GM21576 (cell line): Measurements from ENCODE around the gene GBP6.
"Not testable (repeated sequence)": the region's sequence is repeated elsewhere in the genome, so short reads cannot be mapped to it uniquely, and the experiment has no call there.

Source experiments
- ATAC-seq: cut with Tn5 transposase; IDR thresholded peaks from one replicate; pipeline ENCODE4 v1.9.1; 2021; ENCODE audit warnings: mild to moderate bottlenecking, moderate library complexity; ENCODE audit not compliant: unreplicated experiment

GBP6 gene

GRCh38 chr1:89363638-89364536 is at the start of gene GBP6:
GBP6 (plus strand) TSS chr1:89364059; CDS start chr1:89368552, 4,493 bp downstream.
- ATAC-seq = peak; percentile 26

GRCh38 chr1:89322402-89322801 is 41.5 kb upstream of the GBP6 start:
- ATAC-seq = no peak

GRCh38 chr1:89331890-89332289 is 32.0 kb upstream of the GBP6 start:
- no peak for ATAC-seq

GRCh38 chr1:89332461-89332860 is 31.4 kb upstream of the GBP6 start:
- ATAC-seq = no peak

GRCh38 chr1:89335486-89335885 is 28.4 kb upstream of the GBP6 start:
- ATAC-seq = no peak

GRCh38 chr1:89337903-89338302 is 26.0 kb upstream of the GBP6 start:
- ATAC-seq = no peak

- no peak for ATAC-seq
Measured at GRCh38 chr1:89339039-89339438, 24.8 kb upstream of the GBP6 start.

GRCh38 chr1:89345479-89345878 is 18.4 kb upstream of the GBP6 start:
- not testable (repeated sequence) for ATAC-seq

- no peak for ATAC-seq
Measured at GRCh38 chr1:89347296-89347695, 16.6 kb upstream of the GBP6 start.

- no peak for ATAC-seq
Measured at GRCh38 chr1:89350298-89350697, 13.6 kb upstream of the GBP6 start.

GRCh38 chr1:89351597-89352311 is 12.1 kb upstream of the GBP6 start:
- ATAC-seq = no peak

GRCh38 chr1:89352421-89352820 is 11.4 kb upstream of the GBP6 start:
- ATAC-seq = no peak

- no peak for ATAC-seq
Measured at GRCh38 chr1:89354205-89354604, 9.7 kb upstream of the GBP6 start.

GRCh38 chr1:89355056-89355455 is 8.8 kb upstream of the GBP6 start:
- no peak for ATAC-seq

- no peak for ATAC-seq
Measured at GRCh38 chr1:89356658-89357400, 7.0 kb upstream of the GBP6 start.

- peak; percentile 56 for ATAC-seq
Measured at GRCh38 chr1:89358287-89358893, 5.5 kb upstream of the GBP6 start.

- no peak for ATAC-seq
Measured at GRCh38 chr1:89360716-89361115, 3.1 kb upstream of the GBP6 start.

- ATAC-seq = no peak
Measured at GRCh38 chr1:89361681-89362080, 2.2 kb upstream of the GBP6 start.

GRCh38 chr1:89363196-89363595 is 663 bp upstream of the GBP6 start:
- peak; percentile 91 for ATAC-seq

- ATAC-seq = no peak
Measured at GRCh38 chr1:89364954-89365550, 1.2 kb downstream of the GBP6 start.

- ATAC-seq = no peak
Measured at GRCh38 chr1:89367221-89367620, 3.4 kb downstream of the GBP6 start.
